ENCODE results near the gene IMMP2L.

The IMMP2L gene

GRCh38 chr7:111392294-111392693 lies 170.0 kb downstream of the IMMP2L start:
- no peak for DNase-seq (ENCODE audit: low spot score)

GRCh38 chr7:111390000-111390399 lies 172.3 kb downstream of the IMMP2L start:
- no peak for DNase-seq (ENCODE audit: low spot score)

GRCh38 chr7:111388912-111389311 lies 173.4 kb downstream of the IMMP2L start:
- DNase-seq (ENCODE audit: low spot score), result no peak

GRCh38 chr7:111388016-111388415 lies 174.3 kb downstream of the IMMP2L start:
- no peak for DNase-seq (ENCODE audit: low spot score)

GRCh38 chr7:111384065-111384891 lies 178.0 kb downstream of the IMMP2L start:
- DNase-seq (ENCODE audit: low spot score), result no peak

GRCh38 chr7:111383133-111383532 lies 179.2 kb downstream of the IMMP2L start:
- DNase-seq (ENCODE audit: low spot score), result no peak

- no peak for DNase-seq (ENCODE audit: low spot score)
Measured at GRCh38 chr7:111381590-111381989, 180.7 kb downstream of the IMMP2L start.

GRCh38 chr7:111380945-111381344 lies 181.3 kb downstream of the IMMP2L start:
- DNase-seq (ENCODE audit: low spot score), result no peak

- no peak for DNase-seq (ENCODE audit: low spot score)
Measured at GRCh38 chr7:111374027-111374426, 188.3 kb downstream of the IMMP2L start.

- DNase-seq (ENCODE audit: low spot score), result no peak
Measured at GRCh38 chr7:111371437-111371836, 190.9 kb downstream of the IMMP2L start.

- no peak for DNase-seq (ENCODE audit: low spot score)
Measured at GRCh38 chr7:111370002-111370401, 192.3 kb downstream of the IMMP2L start.

GRCh38 chr7:111368381-111369065 lies 193.8 kb downstream of the IMMP2L start:
- no peak for DNase-seq (ENCODE audit: low spot score)

- no peak for DNase-seq (ENCODE audit: low spot score)
Measured at GRCh38 chr7:111364413-111364812, 197.9 kb downstream of the IMMP2L start.

- DNase-seq (ENCODE audit: low spot score), result no peak
Measured at GRCh38 chr7:111363099-111363498, 199.2 kb downstream of the IMMP2L start.

GRCh38 chr7:111362506-111363054 lies 199.7 kb downstream of the IMMP2L start:
- DNase-seq (ENCODE audit: low spot score), result no peak

GRCh38 chr7:111358915-111359314 lies 203.4 kb downstream of the IMMP2L start:
- no peak for DNase-seq (ENCODE audit: low spot score)

GRCh38 chr7:111357691-111358090 lies 204.6 kb downstream of the IMMP2L start:
- DNase-seq (ENCODE audit: low spot score), result no peak

GRCh38 chr7:111356941-111357340 lies 205.4 kb downstream of the IMMP2L start:
- no peak for DNase-seq (ENCODE audit: low spot score)

GRCh38 chr7:111352319-111352718 lies 210.0 kb downstream of the IMMP2L start:
- DNase-seq (ENCODE audit: low spot score), result no peak

- no peak for DNase-seq (ENCODE audit: low spot score)
Measured at GRCh38 chr7:111346219-111346618, 216.1 kb downstream of the IMMP2L start.

GRCh38 chr7:111343017-111343416 lies 219.3 kb downstream of the IMMP2L start:
- DNase-seq (ENCODE audit: low spot score), result no peak

- DNase-seq (ENCODE audit: low spot score), result no peak
Measured at GRCh38 chr7:111339006-111339405, 223.3 kb downstream of the IMMP2L start.

- DNase-seq (ENCODE audit: low spot score), result no peak
Measured at GRCh38 chr7:111333010-111333409, 229.3 kb downstream of the IMMP2L start.

Data from hematopoietic multipotent progenitor cell treated with erythropoietin and hydrocortisone succinate and interleukin-3 and kit ligand, for 15 days (in vitro differentiated cells).